Vagina (tissue), 2 donors: Measurements from ENCODE around the gene XKR8.

ENCODE experiments used
- POLR2A ChIP-seq, 2 donors: fragments of 450-650 bp; IDR thresholded peaks; one replicate each; pipeline ENCODE4 v1.6.1; 2017; ENCODE audit warnings: antibody characterized with exemption in 2 of 2, mild to moderate bottlenecking in 2 of 2, moderate library complexity in 2 of 2
- POLR2AphosphoS5 ChIP-seq, 2 donors: sonication (generic); formaldehyde crosslinking; IDR thresholded peaks; one replicate each; pipeline ENCODE4 v1.9.0; 2017; ENCODE audit warnings: antibody characterized with exemption in 2 of 2, mild to moderate bottlenecking in 2 of 2, low read depth in 1 of 2; ENCODE audit not compliant: insufficient read depth in 1 of 2
- TF ChIP-seq, protein P1 (sequence below), 3 experiments: fragments of 450-650 bp in 2 of 3; fragments of 200-600 bp in 1 of 3; sonication (generic) in 1 of 3; IDR thresholded peaks; one replicate each; pipeline ENCODE4 v1.5.1; 2017 to 2019; ENCODE audit warnings: antibody characterized with exemption in 3 of 3, mild to moderate bottlenecking in 2 of 3, moderate library complexity in 2 of 3

DNA sequence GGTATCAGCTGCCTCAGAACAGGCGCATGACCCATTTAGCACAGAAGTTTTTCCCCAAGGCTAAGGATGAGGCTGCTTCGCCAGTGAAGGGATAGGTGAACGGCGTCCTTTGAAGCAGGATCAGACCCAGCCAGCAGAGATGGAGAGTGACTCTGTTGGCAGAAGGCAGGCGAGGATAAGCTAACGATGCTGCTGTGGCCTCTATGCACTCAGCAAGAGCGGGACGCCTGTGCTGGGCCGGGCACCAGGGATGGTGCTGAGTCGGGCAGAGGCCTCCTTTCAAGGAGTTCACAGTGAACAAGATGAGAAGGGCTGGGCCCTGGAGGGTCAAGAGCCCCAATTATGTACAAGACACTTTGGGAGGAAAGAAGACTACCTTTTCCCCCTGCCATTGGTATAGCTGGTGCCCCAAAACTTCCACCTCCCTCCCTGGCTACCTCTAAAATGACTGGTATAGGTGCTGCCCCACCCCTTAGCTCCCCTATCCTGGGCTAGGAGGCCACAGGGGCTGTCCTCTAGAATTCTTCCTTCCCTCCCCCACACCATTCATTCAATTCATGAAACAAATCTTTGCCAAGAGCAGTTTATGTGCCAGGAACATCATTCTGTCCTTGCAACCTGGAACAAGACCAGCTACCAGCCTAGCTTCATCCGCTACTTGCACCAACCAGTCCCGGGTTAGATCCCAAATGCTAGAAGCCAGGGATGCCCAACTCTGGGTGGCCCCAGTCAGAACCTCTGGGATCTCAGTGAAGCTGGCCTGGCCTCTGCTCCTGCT, 7.5 kb downstream of the XKR8 start:
- TF ChIP-seq POLR2A (IDR thresholded peaks at IDR 0.05) (no peak), POLR2AphosphoS5 (IDR thresholded peaks at IDR 0.05; ENCODE audit: insufficient read depth in 1 of 2, low read depth in 1 of 2) (no peak)
- TF ChIP-seq, protein P1, sequence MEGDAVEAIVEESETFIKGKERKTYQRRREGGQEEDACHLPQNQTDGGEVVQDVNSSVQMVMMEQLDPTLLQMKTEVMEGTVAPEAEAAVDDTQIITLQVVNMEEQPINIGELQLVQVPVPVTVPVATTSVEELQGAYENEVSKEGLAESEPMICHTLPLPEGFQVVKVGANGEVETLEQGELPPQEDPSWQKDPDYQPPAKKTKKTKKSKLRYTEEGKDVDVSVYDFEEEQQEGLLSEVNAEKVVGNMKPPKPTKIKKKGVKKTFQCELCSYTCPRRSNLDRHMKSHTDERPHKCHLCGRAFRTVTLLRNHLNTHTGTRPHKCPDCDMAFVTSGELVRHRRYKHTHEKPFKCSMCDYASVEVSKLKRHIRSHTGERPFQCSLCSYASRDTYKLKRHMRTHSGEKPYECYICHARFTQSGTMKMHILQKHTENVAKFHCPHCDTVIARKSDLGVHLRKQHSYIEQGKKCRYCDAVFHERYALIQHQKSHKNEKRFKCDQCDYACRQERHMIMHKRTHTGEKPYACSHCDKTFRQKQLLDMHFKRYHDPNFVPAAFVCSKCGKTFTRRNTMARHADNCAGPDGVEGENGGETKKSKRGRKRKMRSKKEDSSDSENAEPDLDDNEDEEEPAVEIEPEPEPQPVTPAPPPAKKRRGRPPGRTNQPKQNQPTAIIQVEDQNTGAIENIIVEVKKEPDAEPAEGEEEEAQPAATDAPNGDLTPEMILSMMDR (IDR thresholded peaks at IDR 0.05) = no peak
